ENCODE results near the gene POLR1H.

DNA sequence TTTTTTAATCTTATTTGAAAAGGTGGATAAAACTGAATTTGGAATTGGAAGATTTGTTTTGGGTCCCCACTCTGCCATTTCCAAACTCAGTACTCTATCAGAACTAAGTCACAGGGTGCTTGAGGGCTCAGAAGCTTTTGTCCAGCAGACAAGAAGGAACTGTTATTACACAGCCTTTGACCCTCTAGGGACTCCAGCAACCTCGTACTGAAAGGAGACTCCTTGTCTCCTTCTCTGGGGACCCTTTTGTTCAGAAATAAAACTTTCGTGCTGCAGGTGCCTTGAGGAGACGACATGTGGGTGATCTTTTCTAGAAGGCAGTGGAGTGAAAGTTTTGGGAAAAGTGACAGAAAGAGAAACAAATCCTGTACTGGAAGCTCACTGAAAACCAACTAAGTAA, 7.4 kb upstream of the POLR1H start:
- TF ChIP-seq, protein P1, sequence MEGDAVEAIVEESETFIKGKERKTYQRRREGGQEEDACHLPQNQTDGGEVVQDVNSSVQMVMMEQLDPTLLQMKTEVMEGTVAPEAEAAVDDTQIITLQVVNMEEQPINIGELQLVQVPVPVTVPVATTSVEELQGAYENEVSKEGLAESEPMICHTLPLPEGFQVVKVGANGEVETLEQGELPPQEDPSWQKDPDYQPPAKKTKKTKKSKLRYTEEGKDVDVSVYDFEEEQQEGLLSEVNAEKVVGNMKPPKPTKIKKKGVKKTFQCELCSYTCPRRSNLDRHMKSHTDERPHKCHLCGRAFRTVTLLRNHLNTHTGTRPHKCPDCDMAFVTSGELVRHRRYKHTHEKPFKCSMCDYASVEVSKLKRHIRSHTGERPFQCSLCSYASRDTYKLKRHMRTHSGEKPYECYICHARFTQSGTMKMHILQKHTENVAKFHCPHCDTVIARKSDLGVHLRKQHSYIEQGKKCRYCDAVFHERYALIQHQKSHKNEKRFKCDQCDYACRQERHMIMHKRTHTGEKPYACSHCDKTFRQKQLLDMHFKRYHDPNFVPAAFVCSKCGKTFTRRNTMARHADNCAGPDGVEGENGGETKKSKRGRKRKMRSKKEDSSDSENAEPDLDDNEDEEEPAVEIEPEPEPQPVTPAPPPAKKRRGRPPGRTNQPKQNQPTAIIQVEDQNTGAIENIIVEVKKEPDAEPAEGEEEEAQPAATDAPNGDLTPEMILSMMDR (IDR thresholded peaks at IDR 0.05; ENCODE audit: poor library complexity, severe bottlenecking) = no peak
- no peak for TF ChIP-seq MXI1 (conservative IDR thresholded peaks at IDR 0.05; ENCODE audit: poor library complexity, severe bottlenecking)
- TF ChIP-seq POLR2AphosphoS5 (IDR thresholded peaks at IDR 0.05) = no peak
- TF ChIP-seq EZH2 (IDR thresholded peaks at IDR 0.05; ENCODE audit: borderline replicate concordance, insufficient read depth, low read length, poor library complexity, severe bottlenecking) = no peak
